Measurements from ENCODE around the gene CPNE5.
A peak's percentile ranks its signal among the peaks of the same experiment; 100 is the strongest.

Gene CPNE5

GRCh38 chr6:36720251-36721141 is 118.7 kb downstream of the CPNE5 start:
- DNase-seq (ENCODE audit: low spot score) (no peak), ATAC-seq (ENCODE audit: low read depth) (no peak)
- Histone ChIP-seq H3K36me3 (ENCODE audit: low read depth) (no peaks in the 10 kb centered on the region), H3K27me3 (ENCODE audit: insufficient read depth, poor library complexity, severe bottlenecking) (no peaks in the 10 kb centered on the region), H3K4me3 (ENCODE audit: severe bottlenecking) (no peak overlapping the region), H3K4me1 (ENCODE audit: insufficient read depth, poor library complexity, severe bottlenecking) (peaks cover 6% of the 10 kb centered on the region), H3K9me3 (ENCODE audit: severe bottlenecking) (no peaks in the 10 kb centered on the region), H3K27ac (ENCODE audit: poor library complexity, severe bottlenecking) (no peak overlapping the region)
- TF ChIP-seq CTCF (IDR thresholded peaks at IDR 0.05; ENCODE audit: poor library complexity, severe bottlenecking): no peak

- no peak overlapping the region for H3K27ac ChIP-seq (ENCODE audit: poor library complexity, severe bottlenecking)
- no peaks in the 10 kb centered on the region for H3K36me3 ChIP-seq (ENCODE audit: low read depth)
- no peaks in the 10 kb centered on the region for H3K9me3 ChIP-seq (ENCODE audit: severe bottlenecking)
- DNase-seq (ENCODE audit: low spot score) (no peak), ATAC-seq (ENCODE audit: low read depth) (no peak)
- no peak for TF ChIP-seq CTCF (IDR thresholded peaks at IDR 0.05; ENCODE audit: poor library complexity, severe bottlenecking)
- no peaks in the 10 kb centered on the region for H3K27me3 ChIP-seq (ENCODE audit: insufficient read depth, poor library complexity, severe bottlenecking)
- peaks cover 6% of the 10 kb centered on the region for H3K4me1 ChIP-seq (ENCODE audit: insufficient read depth, poor library complexity, severe bottlenecking)
- no peak overlapping the region for H3K4me3 ChIP-seq (ENCODE audit: severe bottlenecking)
Measured at GRCh38 chr6:36719126-36719525, 120.1 kb downstream of the CPNE5 start.

- H3K27me3 ChIP-seq (ENCODE audit: insufficient read depth, poor library complexity, severe bottlenecking): no peaks in the 10 kb centered on the region
- H3K4me1 ChIP-seq (ENCODE audit: insufficient read depth, poor library complexity, severe bottlenecking): peaks cover 6% of the 10 kb centered on the region
- no peaks in the 10 kb centered on the region for H3K9me3 ChIP-seq (ENCODE audit: severe bottlenecking)
- no peak for DNase-seq (ENCODE audit: low spot score)
- no peak for TF ChIP-seq CTCF (IDR thresholded peaks at IDR 0.05; ENCODE audit: poor library complexity, severe bottlenecking)
- no peak overlapping the region for H3K4me3 ChIP-seq (ENCODE audit: severe bottlenecking)
- no peak overlapping the region for H3K27ac ChIP-seq (ENCODE audit: poor library complexity, severe bottlenecking)
- H3K36me3 ChIP-seq (ENCODE audit: low read depth): no peaks in the 10 kb centered on the region
- ATAC-seq (ENCODE audit: low read depth): no peak
Measured at GRCh38 chr6:36718560-36718959, 120.7 kb downstream of the CPNE5 start.

GRCh38 chr6:36717871-36718540 is 121.2 kb downstream of the CPNE5 start:
- peaks cover 6% of the 10 kb centered on the region for H3K4me1 ChIP-seq (ENCODE audit: insufficient read depth, poor library complexity, severe bottlenecking)
- DNase-seq (ENCODE audit: low spot score) (no peak), ATAC-seq (ENCODE audit: low read depth) (0 out of 3 replicates have a peak, but pooled peaks have one; percentile 20)
- H3K9me3 ChIP-seq (ENCODE audit: severe bottlenecking): no peaks in the 10 kb centered on the region
- H3K27ac ChIP-seq (ENCODE audit: poor library complexity, severe bottlenecking): no peak overlapping the region
- H3K27me3 ChIP-seq (ENCODE audit: insufficient read depth, poor library complexity, severe bottlenecking): no peaks in the 10 kb centered on the region
- no peak for TF ChIP-seq CTCF (IDR thresholded peaks at IDR 0.05; ENCODE audit: poor library complexity, severe bottlenecking)
- no peaks in the 10 kb centered on the region for H3K36me3 ChIP-seq (ENCODE audit: low read depth)
- H3K4me3 ChIP-seq (ENCODE audit: severe bottlenecking): no peak overlapping the region

All from RWPE2 (cell line).